ENCODE measurements around the gene TRIM7.

Gene TRIM7

GRCh38 chr5:181181650-181182565 is 23.1 kb downstream of the TRIM7 start:
- TF ChIP-seq RAD21 (IDR thresholded peaks at IDR 0.05; ENCODE audit: low read depth), result peak; percentile 92
- no peak for TF ChIP-seq CREB1 (IDR thresholded peaks at IDR 0.05; ENCODE audit: low read depth)
- TF ChIP-seq ZBTB7A (IDR thresholded peaks at IDR 0.05; ENCODE audit: low read depth), result no peak

- TF ChIP-seq NFIC (IDR thresholded peaks at IDR 0.05) (no peak), EGR1 (IDR thresholded peaks at IDR 0.05) (no peak), MAX (IDR thresholded peaks at IDR 0.05) (no peak), EP300 (IDR thresholded peaks at IDR 0.05; ENCODE audit: borderline replicate concordance) (no peak), YY1 (IDR thresholded peaks at IDR 0.05; ENCODE audit: low read depth) (no peak), TAF1 (IDR thresholded peaks at IDR 0.05; ENCODE audit: low read depth) (no peak), USF1 (IDR thresholded peaks at IDR 0.05) (no peak), CREB1 (IDR thresholded peaks at IDR 0.05; ENCODE audit: low read depth) (no peak), CEBPB (IDR thresholded peaks at IDR 0.05) (no peak), ZBTB7A (IDR thresholded peaks at IDR 0.05; ENCODE audit: low read depth) (no peak), TEAD4 (IDR thresholded peaks at IDR 0.05) (no peak), RAD21 (IDR thresholded peaks at IDR 0.05; ENCODE audit: low read depth) (no peak), FOXM1 (IDR thresholded peaks at IDR 0.05; ENCODE audit: borderline replicate concordance, low read depth) (no peak), TCF12 (IDR thresholded peaks at IDR 0.05; ENCODE audit: low read depth) (no peak), REST (IDR thresholded peaks at IDR 0.05; ENCODE audit: low read depth) (no peak)
These were observed 28.6 kb downstream of the TRIM7 start for GRCh38 chr5:181176254-181176952.

GRCh38 chr5:181173420-181174342 is 31.3 kb downstream of the TRIM7 start:
- TF ChIP-seq RAD21 (IDR thresholded peaks at IDR 0.05; ENCODE audit: low read depth) (no peak), TEAD4 (IDR thresholded peaks at IDR 0.05) (peak; percentile 62), TCF12 (IDR thresholded peaks at IDR 0.05; ENCODE audit: low read depth) (no peak), FOXM1 (IDR thresholded peaks at IDR 0.05; ENCODE audit: borderline replicate concordance, low read depth) (no peak)

GRCh38 chr5:181173027-181173419 is 32.0 kb downstream of the TRIM7 start:
- TF ChIP-seq ZBTB7A (IDR thresholded peaks at IDR 0.05; ENCODE audit: low read depth) (no peak), NFIC (IDR thresholded peaks at IDR 0.05) (no peak), YY1 (IDR thresholded peaks at IDR 0.05; ENCODE audit: low read depth) (no peak), EP300 (IDR thresholded peaks at IDR 0.05; ENCODE audit: borderline replicate concordance) (no peak), REST (IDR thresholded peaks at IDR 0.05; ENCODE audit: low read depth) (no peak), TAF1 (IDR thresholded peaks at IDR 0.05; ENCODE audit: low read depth) (no peak), TCF12 (IDR thresholded peaks at IDR 0.05; ENCODE audit: low read depth) (no peak), FOXM1 (IDR thresholded peaks at IDR 0.05; ENCODE audit: borderline replicate concordance, low read depth) (no peak), TEAD4 (IDR thresholded peaks at IDR 0.05) (no peak)

- TF ChIP-seq USF1 (IDR thresholded peaks at IDR 0.05), result no peak
- no peak for TF ChIP-seq RAD21 (IDR thresholded peaks at IDR 0.05; ENCODE audit: low read depth)
- TF ChIP-seq NFIC (IDR thresholded peaks at IDR 0.05), result no peak
- no peak for TF ChIP-seq TAF1 (IDR thresholded peaks at IDR 0.05; ENCODE audit: low read depth)
- TF ChIP-seq YY1 (IDR thresholded peaks at IDR 0.05; ENCODE audit: low read depth), result no peak
- no peak for TF ChIP-seq FOXM1 (IDR thresholded peaks at IDR 0.05; ENCODE audit: borderline replicate concordance, low read depth)
- TF ChIP-seq TEAD4 (IDR thresholded peaks at IDR 0.05), result no peak
- no peak for TF ChIP-seq CEBPB (IDR thresholded peaks at IDR 0.05)
- TF ChIP-seq EGR1 (IDR thresholded peaks at IDR 0.05), result no peak
- no peak for TF ChIP-seq MAX (IDR thresholded peaks at IDR 0.05)
- no peak for TF ChIP-seq CREB1 (IDR thresholded peaks at IDR 0.05; ENCODE audit: low read depth)
- TF ChIP-seq REST (IDR thresholded peaks at IDR 0.05; ENCODE audit: low read depth), result no peak
- TF ChIP-seq EP300 (IDR thresholded peaks at IDR 0.05; ENCODE audit: borderline replicate concordance), result no peak
- no peak for TF ChIP-seq ZBTB7A (IDR thresholded peaks at IDR 0.05; ENCODE audit: low read depth)
- no peak for TF ChIP-seq TCF12 (IDR thresholded peaks at IDR 0.05; ENCODE audit: low read depth)
These were observed 33.2 kb downstream of the TRIM7 start for GRCh38 chr5:181171782-181172181.
